ENCODE measurements around the gene SH2D3C.

Gene SH2D3C

DNA sequence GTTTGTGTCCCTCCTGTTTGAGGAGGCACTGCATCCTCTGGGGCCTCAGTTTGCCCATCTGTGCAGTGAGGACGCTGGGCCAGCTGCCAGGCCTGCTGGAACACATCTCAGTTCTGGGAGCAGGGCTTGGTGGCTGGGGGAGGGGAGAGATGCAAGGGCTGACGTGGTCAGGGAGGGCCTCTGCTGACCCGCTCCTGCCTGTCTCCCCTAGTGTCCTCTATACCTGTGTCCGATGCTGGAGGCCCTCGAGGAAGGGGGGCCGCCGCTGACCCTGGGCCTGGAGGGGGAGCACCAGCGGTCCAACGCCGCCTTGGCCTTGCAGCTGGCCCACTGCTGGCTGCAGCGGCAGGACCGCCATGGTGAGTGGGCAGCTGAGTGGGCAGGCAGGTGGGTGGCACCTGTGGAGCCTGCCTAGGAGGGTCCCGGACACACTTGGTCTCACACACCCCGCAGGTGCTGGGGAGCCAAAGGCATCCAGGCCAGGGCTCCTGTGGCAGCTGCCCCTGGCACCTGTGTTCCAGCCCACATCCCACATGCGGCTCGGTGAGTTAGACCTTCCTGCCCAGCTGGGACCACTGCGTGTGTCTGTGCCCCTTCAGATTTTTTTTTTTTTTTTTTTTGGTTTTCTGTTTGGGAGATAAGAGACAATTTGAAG is 30.0 kb upstream of the SH2D3C start:
- DNase-seq = no peak

GRCh38 chr9:127806871-127807270 is 28.4 kb upstream of the SH2D3C start:
- no peak for DNase-seq

DNA sequence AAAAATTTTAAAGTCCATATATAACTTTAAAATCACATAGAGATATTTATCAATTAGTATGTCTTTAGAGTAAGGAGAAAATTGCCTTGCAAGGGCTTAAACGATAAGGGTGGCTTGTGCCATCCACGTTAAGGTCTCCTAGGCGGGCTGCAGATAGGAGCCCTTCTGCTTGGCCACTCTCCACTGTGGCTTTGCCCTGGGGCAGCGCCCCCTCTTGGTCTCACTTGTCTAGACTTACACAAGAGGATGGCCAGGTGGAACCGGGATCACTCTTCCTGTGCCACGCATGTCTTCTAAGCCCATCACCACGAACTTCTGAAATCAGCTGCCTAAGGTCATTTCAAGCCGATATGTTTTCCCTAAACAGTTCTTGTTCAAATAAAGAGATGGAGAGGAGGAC is 27.2 kb upstream of the SH2D3C start:
- peak in 1 of 2 experiments; percentile 10 for DNase-seq

DNA sequence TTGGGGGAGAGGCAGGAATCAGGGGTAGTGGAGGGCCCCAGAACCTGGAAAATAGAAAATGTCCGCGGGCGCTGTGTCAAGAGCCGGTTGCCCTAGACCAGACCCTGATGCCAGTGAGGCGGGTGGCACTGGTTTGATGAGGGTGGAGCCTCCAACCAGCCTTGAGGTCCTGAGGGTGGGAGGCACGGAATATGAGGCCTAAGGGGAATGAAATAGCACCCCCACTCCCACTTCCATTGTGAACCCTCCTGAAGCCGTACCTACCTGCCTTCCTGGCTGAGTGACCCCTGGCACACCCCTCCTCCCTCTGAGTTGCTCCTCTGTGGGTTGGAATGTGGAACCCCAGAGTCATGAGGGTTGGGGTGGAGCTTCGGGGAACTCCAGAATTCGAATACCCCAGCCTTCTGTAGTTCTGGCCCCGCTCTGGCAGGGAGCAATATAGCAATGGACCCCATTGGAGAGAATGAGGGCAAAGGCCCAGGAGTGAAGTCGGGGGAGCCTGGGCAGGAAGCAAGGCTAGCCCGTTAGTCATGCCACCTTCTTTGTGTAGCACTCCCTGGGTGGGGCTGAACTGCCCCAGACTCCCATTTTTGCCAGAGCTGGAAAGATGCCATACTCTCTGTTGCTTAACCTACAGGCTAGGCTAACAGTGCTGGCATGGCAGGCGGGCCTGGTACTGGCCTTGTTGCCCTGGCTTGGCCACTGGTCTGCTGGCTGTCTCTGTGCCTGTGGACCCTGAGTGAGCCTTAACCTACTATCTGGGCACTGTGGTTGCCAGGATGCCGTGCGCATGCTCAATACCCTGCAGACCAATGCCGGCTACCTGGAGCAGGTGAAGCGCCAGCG is 25.3 kb upstream of the SH2D3C start:
- peak in 1 of 2 experiments; percentile 40 for DNase-seq

GRCh38 chr9:127802576-127803443 is 24.3 kb upstream of the SH2D3C start, which contains the start of gene FPGS:
FPGS (plus strand) TSS chr9:127802882; CDS start chr9:127802925, 43 bp downstream.
- DNase-seq = peak; percentile 84 to 88

DNA sequence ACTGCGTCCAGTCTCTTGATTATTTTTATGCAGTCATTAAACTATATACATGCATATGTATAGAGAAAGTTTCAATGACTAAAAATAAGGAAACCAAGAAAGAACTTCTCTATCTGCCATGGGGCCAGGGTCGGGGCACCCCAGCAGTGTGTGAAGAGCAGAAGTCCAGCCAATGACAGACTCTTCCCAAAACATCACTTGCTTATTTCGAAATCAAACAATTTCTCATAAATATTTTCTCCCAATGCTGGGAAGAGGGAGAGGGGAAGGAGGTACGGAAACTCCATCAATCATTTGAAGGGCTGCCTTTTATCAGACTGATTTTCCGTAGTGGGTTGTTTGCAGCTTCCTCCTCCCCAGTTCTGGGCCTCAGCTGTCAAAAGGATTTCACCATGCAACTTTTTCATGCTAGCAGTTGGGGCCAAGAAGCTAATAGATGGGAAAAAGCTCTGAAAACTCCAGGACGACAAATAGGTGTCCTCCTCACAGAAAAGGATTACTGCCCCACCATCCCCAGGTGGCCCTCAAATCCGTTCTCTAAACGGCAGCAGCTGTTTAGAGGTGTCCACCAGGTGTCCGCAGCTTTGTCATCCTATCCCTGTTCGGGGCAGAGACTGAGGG is 23.6 kb upstream of the SH2D3C start:
- no peak for DNase-seq

- no peak for DNase-seq
These were observed 18.4 kb upstream of the SH2D3C start for GRCh38 chr9:127796852-127797370.

GRCh38 chr9:127796225-127796813 is 17.9 kb upstream of the SH2D3C start:
- DNase-seq = no peak

- DNase-seq = no peak
These were observed 15.7 kb upstream of the SH2D3C start for GRCh38 chr9:127794001-127794791.

GRCh38 chr9:127793093-127793708 is 14.7 kb upstream of the SH2D3C start:
- DNase-seq = no peak

- DNase-seq = no peak
These were observed 14.1 kb upstream of the SH2D3C start for GRCh38 chr9:127792417-127793031.

DNA sequence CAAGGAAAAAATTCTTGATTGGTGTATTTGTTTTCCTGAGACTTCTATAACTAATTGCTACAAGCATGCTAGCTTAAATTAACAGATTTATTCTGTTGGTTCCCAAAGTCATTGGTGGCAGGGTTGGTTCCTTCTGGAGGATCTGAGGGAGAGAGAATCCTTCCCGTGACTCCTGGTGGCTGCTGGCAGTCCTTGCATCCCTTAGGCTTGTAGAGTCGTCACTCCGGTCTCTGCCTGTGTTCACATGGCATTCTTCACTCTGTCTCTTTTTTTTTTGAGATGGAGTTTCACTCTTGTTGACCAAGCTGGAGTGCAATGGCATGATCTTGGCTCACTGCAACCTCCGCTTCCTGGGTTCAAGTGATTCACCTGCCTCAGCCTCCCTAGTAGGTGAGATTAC is 12.6 kb upstream of the SH2D3C start:
- DNase-seq = no peak

GRCh38 chr9:127790094-127790855 is 11.8 kb upstream of the SH2D3C start:
- no peak for DNase-seq

- DNase-seq = no peak
These were observed 10.7 kb upstream of the SH2D3C start for GRCh38 chr9:127789179-127789578.

GRCh38 chr9:127788337-127789011 is 10.0 kb upstream of the SH2D3C start:
- no peak for DNase-seq

GRCh38 chr9:127786773-127787104 is 8.3 kb upstream of the SH2D3C start:
- no peak for DNase-seq

DNA sequence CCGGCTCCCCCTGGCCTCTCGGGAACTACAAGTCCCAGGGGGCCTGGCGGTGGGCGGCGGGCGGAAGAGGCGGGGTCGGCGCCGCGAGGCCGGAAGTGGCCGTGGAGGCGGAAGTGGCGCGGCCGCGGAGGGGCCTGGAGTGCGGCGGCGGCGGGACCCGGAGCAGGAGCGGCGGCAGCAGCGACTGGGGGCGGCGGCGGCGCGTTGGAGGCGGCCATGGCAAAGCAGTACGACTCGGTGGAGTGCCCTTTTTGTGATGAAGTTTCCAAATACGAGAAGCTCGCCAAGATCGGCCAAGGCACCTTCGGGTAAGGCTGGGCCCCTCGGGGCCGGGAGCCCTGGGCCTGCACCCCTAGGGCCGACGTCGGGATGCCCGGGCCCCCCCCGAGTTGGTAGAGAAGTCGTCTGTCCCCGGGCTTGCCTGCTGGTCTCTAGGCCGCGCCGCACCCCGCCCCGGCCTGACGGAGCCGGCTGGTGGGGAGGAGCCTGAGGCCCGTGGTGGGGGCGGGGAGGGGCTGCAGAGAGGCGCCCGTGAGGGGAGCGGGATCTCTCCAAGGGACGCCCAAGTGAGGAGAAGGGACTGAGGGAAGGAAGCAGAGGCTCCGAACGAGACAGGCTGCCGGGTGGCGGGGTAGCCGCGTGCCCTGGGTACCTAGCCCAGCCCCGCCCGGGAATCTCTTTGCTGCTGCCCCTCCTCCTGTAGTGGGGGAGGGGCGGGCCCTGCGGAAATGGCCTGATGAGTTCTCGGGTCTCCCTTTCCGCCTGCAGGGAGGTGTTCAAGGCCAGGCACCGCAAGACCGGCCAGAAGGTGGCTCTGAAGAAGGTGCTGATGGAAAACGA is 7.7 kb upstream of the SH2D3C start, which contains the start of gene CDK9:
TSS of gene CDK9 (plus strand) at position 102 of the 840 bp plus-strand sequence. CDS start at position 217, 115 bp downstream.
- DNase-seq = peak; percentile 87 to 93

Data from NCI-H2081 (cell line).